ENCODE data around the gene CRABP1. TPM values are rescaled to one million over a fixed set of nuclear protein-coding genes. Genes with fewer than 3 reads are reported as not detected.

The CRABP1 gene
- total and polyA plus RNA-seq, 4 donors: not detected

DNA sequence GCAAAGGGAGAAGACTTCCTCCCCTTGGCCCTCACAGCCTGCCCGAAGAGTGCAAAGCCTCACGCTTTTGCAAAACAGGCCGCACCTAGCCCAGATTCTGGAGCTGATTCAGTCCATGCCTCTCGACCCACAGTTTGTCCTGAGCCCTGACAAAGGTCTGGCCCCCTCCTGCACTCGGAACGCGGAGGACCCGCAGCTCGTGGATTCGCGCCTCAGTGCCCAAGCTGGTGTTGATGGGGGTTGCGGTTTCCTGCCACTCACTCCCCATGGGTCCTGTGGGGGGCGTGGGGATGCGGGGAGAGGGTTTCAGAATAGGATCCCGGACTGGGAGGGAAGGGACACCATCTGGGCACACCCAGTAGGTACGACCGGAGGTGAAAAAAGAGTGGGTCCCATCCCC lies 594 bp upstream of the CRABP1 start:
- no peak overlapping the region for H3K27ac ChIP-seq (ENCODE audit: low read depth in 1 of 2, low read length in 2 of 2)
- no peaks in the 10 kb centered on the region for H3K36me3 ChIP-seq (ENCODE audit: control insufficient read depth in 4 of 4, insufficient read depth in 3 of 4, low read depth in 1 of 4, low read length in 3 of 4)
- H3K27me3 ChIP-seq (ENCODE audit: control insufficient read depth in 4 of 4, insufficient read depth in 4 of 4, low read length in 3 of 4): peaks cover 3 to 25% (median 14%) of the 10 kb centered on the region in 4 donors
- DNase-seq (ENCODE audit: low spot score): no peak
- WGBS: 36% methylated on average over 17 of the region's 17 CpGs
- no peak for TF ChIP-seq RAD21 (IDR thresholded peaks at IDR 0.05)
- TF ChIP-seq, protein P1, sequence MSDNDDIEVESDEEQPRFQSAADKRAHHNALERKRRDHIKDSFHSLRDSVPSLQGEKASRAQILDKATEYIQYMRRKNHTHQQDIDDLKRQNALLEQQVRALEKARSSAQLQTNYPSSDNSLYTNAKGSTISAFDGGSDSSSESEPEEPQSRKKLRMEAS (IDR thresholded peaks at IDR 0.05): no peak
- TF ChIP-seq, protein P2, sequence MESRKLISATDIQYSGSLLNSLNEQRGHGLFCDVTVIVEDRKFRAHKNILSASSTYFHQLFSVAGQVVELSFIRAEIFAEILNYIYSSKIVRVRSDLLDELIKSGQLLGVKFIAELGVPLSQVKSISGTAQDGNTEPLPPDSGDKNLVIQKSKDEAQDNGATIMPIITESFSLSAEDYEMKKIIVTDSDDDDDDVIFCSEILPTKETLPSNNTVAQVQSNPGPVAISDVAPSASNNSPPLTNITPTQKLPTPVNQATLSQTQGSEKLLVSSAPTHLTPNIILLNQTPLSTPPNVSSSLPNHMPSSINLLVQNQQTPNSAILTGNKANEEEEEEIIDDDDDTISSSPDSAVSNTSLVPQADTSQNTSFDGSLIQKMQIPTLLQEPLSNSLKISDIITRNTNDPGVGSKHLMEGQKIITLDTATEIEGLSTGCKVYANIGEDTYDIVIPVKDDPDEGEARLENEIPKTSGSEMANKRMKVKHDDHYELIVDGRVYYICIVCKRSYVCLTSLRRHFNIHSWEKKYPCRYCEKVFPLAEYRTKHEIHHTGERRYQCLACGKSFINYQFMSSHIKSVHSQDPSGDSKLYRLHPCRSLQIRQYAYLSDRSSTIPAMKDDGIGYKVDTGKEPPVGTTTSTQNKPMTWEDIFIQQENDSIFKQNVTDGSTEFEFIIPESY (IDR thresholded peaks at IDR 0.05): no peak
- no peak for TF ChIP-seq HNF4G (IDR thresholded peaks at IDR 0.05)
- TF ChIP-seq ATF3 (IDR thresholded peaks at IDR 0.05): no peak
- no peak for TF ChIP-seq JUND (IDR thresholded peaks at IDR 0.05)
- no peak for TF ChIP-seq NR2F2 (IDR thresholded peaks at IDR 0.05)
- no peak for TF ChIP-seq GABPA (IDR thresholded peaks at IDR 0.05 in 1 of 2, conservative IDR thresholded peaks at IDR 0.05 in 1 of 2)
- TF ChIP-seq CTCF (IDR thresholded peaks at IDR 0.05; ENCODE audit: low read depth, low read length, missing input control): no peak
- TF ChIP-seq, protein P3, sequence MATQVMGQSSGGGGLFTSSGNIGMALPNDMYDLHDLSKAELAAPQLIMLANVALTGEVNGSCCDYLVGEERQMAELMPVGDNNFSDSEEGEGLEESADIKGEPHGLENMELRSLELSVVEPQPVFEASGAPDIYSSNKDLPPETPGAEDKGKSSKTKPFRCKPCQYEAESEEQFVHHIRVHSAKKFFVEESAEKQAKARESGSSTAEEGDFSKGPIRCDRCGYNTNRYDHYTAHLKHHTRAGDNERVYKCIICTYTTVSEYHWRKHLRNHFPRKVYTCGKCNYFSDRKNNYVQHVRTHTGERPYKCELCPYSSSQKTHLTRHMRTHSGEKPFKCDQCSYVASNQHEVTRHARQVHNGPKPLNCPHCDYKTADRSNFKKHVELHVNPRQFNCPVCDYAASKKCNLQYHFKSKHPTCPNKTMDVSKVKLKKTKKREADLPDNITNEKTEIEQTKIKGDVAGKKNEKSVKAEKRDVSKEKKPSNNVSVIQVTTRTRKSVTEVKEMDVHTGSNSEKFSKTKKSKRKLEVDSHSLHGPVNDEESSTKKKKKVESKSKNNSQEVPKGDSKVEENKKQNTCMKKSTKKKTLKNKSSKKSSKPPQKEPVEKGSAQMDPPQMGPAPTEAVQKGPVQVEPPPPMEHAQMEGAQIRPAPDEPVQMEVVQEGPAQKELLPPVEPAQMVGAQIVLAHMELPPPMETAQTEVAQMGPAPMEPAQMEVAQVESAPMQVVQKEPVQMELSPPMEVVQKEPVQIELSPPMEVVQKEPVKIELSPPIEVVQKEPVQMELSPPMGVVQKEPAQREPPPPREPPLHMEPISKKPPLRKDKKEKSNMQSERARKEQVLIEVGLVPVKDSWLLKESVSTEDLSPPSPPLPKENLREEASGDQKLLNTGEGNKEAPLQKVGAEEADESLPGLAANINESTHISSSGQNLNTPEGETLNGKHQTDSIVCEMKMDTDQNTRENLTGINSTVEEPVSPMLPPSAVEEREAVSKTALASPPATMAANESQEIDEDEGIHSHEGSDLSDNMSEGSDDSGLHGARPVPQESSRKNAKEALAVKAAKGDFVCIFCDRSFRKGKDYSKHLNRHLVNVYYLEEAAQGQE (IDR thresholded peaks at IDR 0.05): no peak
- TF ChIP-seq RXRA (IDR thresholded peaks at IDR 0.05): no peak
- H3K4me1 ChIP-seq (ENCODE audit: control insufficient read depth in 4 of 4, insufficient read depth in 4 of 4, low read length in 3 of 4): peaks cover 0 to 6% (median 4%) of the 10 kb centered on the region in 4 donors
- no peak overlapping the region for H3K4me3 ChIP-seq (ENCODE audit: low read depth in 1 of 3, low read length in 3 of 3)
- no peak overlapping the region for H3K9ac ChIP-seq (ENCODE audit: low read depth in 1 of 2, low read length in 2 of 2)
- no peaks in the 10 kb centered on the region for H3K9me3 ChIP-seq (ENCODE audit: control insufficient read depth in 4 of 4, low read length in 3 of 4)

DNA sequence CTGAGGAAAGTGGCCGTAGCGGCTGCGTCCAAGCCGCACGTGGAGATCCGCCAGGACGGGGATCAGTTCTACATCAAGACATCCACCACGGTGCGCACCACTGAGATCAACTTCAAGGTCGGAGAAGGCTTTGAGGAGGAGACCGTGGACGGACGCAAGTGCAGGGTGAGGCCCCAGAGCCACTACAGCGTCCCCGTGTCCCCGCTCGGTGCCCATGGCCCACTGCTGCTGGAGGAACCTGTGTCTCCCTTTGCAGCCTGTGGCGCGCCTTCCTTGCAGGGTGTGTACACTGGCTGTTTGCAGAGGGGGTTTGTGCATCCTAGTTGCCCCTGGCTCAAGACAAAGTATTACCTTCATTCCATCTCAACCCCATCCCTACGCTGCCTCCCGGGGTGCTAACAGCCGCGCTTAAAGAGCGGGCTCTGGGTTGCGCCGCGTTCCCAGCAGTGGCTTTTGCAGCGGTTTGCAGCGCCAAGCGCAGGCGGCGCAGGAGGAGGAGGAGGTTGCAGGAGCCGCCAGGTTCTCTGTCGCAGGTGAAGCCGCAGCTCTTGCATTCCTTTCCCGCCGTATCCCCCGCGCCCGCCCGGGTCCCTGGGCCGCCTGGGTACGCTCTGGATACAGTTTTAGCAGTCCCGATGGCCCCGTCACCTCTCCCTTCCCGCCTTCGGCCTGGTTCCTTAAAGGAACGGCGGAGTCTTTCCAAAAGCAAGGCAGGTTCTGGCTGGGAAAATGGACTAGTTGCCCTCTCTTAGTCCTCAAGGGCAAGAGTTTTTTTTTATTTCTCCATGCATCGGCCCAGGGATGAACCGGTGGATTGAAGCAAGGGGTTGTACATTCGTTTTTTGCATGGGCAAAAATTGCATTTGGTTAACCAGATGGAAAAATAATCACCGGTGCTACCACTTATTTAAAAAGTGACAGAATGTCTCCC lies 1.2 kb downstream of the CRABP1 start:
- Histone ChIP-seq H3K27ac (ENCODE audit: low read depth in 1 of 2, low read length in 2 of 2) (no peak overlapping the region), H3K4me1 (ENCODE audit: control insufficient read depth in 4 of 4, insufficient read depth in 4 of 4, low read length in 3 of 4) (peaks cover 0 to 6% (median 4%) of the 10 kb centered on the region in 4 donors), H3K36me3 (ENCODE audit: control insufficient read depth in 4 of 4, insufficient read depth in 3 of 4, low read depth in 1 of 4, low read length in 3 of 4) (no peaks in the 10 kb centered on the region), H3K9me3 (ENCODE audit: control insufficient read depth in 4 of 4, low read length in 3 of 4) (no peaks in the 10 kb centered on the region), H3K9ac (ENCODE audit: low read depth in 1 of 2, low read length in 2 of 2) (no peak overlapping the region), H3K27me3 (ENCODE audit: control insufficient read depth in 4 of 4, insufficient read depth in 4 of 4, low read length in 3 of 4) (peaks cover 3 to 20% (median 13%) of the 10 kb centered on the region in 4 donors), H3K4me3 (ENCODE audit: low read depth in 1 of 3, low read length in 3 of 3) (no peak overlapping the region)
- 12% methylated on average over 53 of the region's 53 CpGs for WGBS
- no peak for DNase-seq (ENCODE audit: low spot score)
- TF ChIP-seq ATF3 (IDR thresholded peaks at IDR 0.05) (no peak), SP1 (IDR thresholded peaks at IDR 0.05) (no peak), TAF1 (conservative IDR thresholded peaks at IDR 0.05) (no peak), RAD21 (IDR thresholded peaks at IDR 0.05) (no peak), JUND (IDR thresholded peaks at IDR 0.05) (no peak), FOXA1 (IDR thresholded peaks at IDR 0.05) (no peak), RXRA (IDR thresholded peaks at IDR 0.05) (no peak), HNF4G (IDR thresholded peaks at IDR 0.05) (no peak), YY1 (IDR thresholded peaks at IDR 0.05) (no peak)
- TF ChIP-seq, protein P2 (IDR thresholded peaks at IDR 0.05): no peak
- TF ChIP-seq, protein P1 (IDR thresholded peaks at IDR 0.05): no peak
